ENCODE measurements around the gene ANO4. TPM values are rescaled to one million over a fixed set of nuclear protein-coding genes. Genes with fewer than 3 reads are reported as not detected.

The ANO4 gene
- total and polyA plus RNA-seq, 2 of the 8 experiments (the other 6 are each of a cell fraction or from before 2014, with no cell fraction given) = 1.1 to 3.4 TPM

DNA sequence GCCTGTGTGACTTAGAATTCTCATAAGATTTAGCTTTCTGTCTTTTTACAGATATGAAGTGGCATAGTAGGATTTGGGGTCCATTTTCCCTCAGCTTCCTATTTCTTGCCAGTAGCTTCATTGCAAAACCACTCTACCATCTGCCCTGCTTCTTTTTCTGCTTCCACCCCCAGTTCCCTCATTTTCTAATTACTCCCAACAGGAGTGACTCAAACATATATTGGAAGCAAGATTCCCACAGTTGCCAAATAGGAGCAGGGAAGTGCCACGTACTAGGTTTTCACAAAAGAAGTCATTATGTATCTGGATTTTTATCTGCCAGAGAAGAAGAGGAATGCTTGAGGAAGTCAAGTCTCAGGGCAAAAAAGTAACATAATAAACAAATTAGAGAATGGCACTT lies 64.1 kb downstream of the ANO4 start:
- no peak overlapping the region for H3K23ac ChIP-seq (ENCODE audit: insufficient read length)
- no peak overlapping the region for H2AK5ac ChIP-seq (ENCODE audit: low read depth, low read length)
- no peaks in the 10 kb centered on the region for H3K9me3 ChIP-seq (ENCODE audit: insufficient read depth in 2 of 2, low read depth in 1 of 2, low read length in 1 of 2)
- H3K4me2 ChIP-seq (ENCODE audit: insufficient read depth in 1 of 2, low read depth in 2 of 2, low read length in 2 of 2) = no peak overlapping the region
- POLR2A ChIA-PET (ENCODE audit: partially characterized antibody) = no interaction called here
- no peak overlapping the region for H4K8ac ChIP-seq (ENCODE audit: extremely low read depth, insufficient read depth, low read length)
- H3K4me3 ChIP-seq (ENCODE audit: extremely low read depth in 1 of 4, insufficient read depth in 2 of 4, low read depth in 3 of 4, low read length in 4 of 4) = no peak overlapping the region
- no peaks in the 10 kb centered on the region for H3K23me2 ChIP-seq (ENCODE audit: low read depth, low read length)
- H2BK5ac ChIP-seq (ENCODE audit: low read depth, low read length) = no peak overlapping the region
- H2BK12ac ChIP-seq (ENCODE audit: low read depth, low read length) = no peak overlapping the region
- H3K9ac ChIP-seq (replicated peaks in 1 of 4; ENCODE audit: extremely low read depth in 1 of 4, low read depth in 3 of 4, low read length in 3 of 4) = no peak overlapping the region
- H3K18ac ChIP-seq (ENCODE audit: extremely low read depth, low read length) = no peak overlapping the region
- no peaks in the 10 kb centered on the region for H3K4me1 ChIP-seq (replicated peaks in 1 of 4; ENCODE audit: control insufficient read depth in 3 of 4, insufficient read depth in 4 of 4, low read length in 3 of 4)
- no peak overlapping the region for H2BK120ac ChIP-seq (replicated peaks; ENCODE audit: low read depth, low read length)
- CTCF ChIA-PET (ENCODE audit: partially characterized antibody) = interaction anchor here (0.6 to 2.4 kb wide), 2 partner anchors 11 to 465 kb away, joined by 3 to 6 read pairs; no protein-coding TSS in a partner anchor
- TF ChIP-seq RBBP5 (IDR thresholded peaks at IDR 0.05; ENCODE audit: borderline replicate concordance, low read depth, low read length) = no peak
- TF ChIP-seq GTF2F1 (IDR thresholded peaks at IDR 0.05; ENCODE audit: borderline replicate concordance, low read depth, low read length) = no peak
- no peak for TF ChIP-seq SAP30 (IDR thresholded peaks at IDR 0.05; ENCODE audit: insufficient read depth, insufficient replicate concordance, low read length)
- H3K36me3 ChIP-seq (ENCODE audit: control insufficient read depth in 2 of 4, insufficient read depth in 4 of 4, low read length in 3 of 4) = no peaks in the 10 kb centered on the region
- H2BK15ac ChIP-seq (ENCODE audit: low read length) = no peak overlapping the region
- H3K79me1 ChIP-seq (ENCODE audit: low read depth, low read length) = no peaks in the 10 kb centered on the region
- no peaks in the 10 kb centered on the region for H3K27me3 ChIP-seq (replicated peaks in 1 of 4; ENCODE audit: control insufficient read depth in 3 of 4, extremely low read depth in 1 of 4, insufficient read depth in 3 of 4, low read length in 3 of 4)
- DNase-seq (ENCODE audit: low read depth in 1 of 2, low spot score in 2 of 2) (no peak), FAIRE-seq (no peak)
- no peak overlapping the region for H2AFZ ChIP-seq (ENCODE audit: low read length)
- no peak overlapping the region for H3K56ac ChIP-seq (replicated peaks; ENCODE audit: insufficient read length, low read depth, low read length)
- no peak overlapping the region for H3K27ac ChIP-seq (ENCODE audit: low read depth, low read length)
- H3K14ac ChIP-seq (ENCODE audit: insufficient read length) = no peak overlapping the region
- no peaks in the 10 kb centered on the region for H4K20me1 ChIP-seq (replicated peaks in 1 of 2; ENCODE audit: control insufficient read depth in 1 of 2, insufficient read depth in 2 of 2, low read length in 2 of 2)
- no peaks in the 10 kb centered on the region for H3K79me2 ChIP-seq (ENCODE audit: control insufficient read depth in 1 of 2, insufficient read depth in 2 of 2, low read length in 2 of 2)
- no peak overlapping the region for H4K5ac ChIP-seq (ENCODE audit: insufficient read length, low read depth, low read length)
- no peak overlapping the region for H3K4ac ChIP-seq (replicated peaks; ENCODE audit: insufficient read length, low read depth, low read length)
- H4K91ac ChIP-seq (replicated peaks; ENCODE audit: insufficient read length, low read length) = no peak overlapping the region
- 84% methylated on average over 1 of the region's 1 CpG; no CpG with 5 or more reads in 1 of the 2 experiments for WGBS, 2 experiments (ENCODE audit: extremely low coverage in 1 of 2, insufficient coverage in 1 of 2, insufficient read length in 1 of 2, insufficient replicate concordance in 2 of 2, low coverage in 1 of 2, low lambda C conversion rate in 2 of 2, missing lambda C conversion rate in 1 of 2)
- H2BK20ac ChIP-seq (ENCODE audit: low read length) = no peak overlapping the region
